GM10266 (cell line): Measurements from ENCODE around the gene TAF3.

Source experiments
- DNase-seq: peaks from one replicate; pipeline ENCODE4 v3.0.0; 2012; ENCODE audit errors: extremely low spot score
- CTCF ChIP-seq: IDR thresholded peaks from 2 replicates; pipeline ENCODE4 v1.5.1; 2012; ENCODE audit warnings: mild to moderate bottlenecking, low read depth; ENCODE audit not compliant: control insufficient read depth, insufficient read depth; ENCODE audit errors: missing control alignments

Gene TAF3

GRCh38 chr10:7787857-7788638 lies 30.3 kb upstream of the TAF3 start, which contains the start of the genes ATP5F1C and KIN:
TSS of gene ATP5F1C (plus strand) at chr10:7788177. CDS start at chr10:7788208, 31 bp downstream.
TSS of gene KIN (minus strand) at chr10:7787993. CDS start at chr10:7787933, 60 bp downstream.
- TF ChIP-seq CTCF = no peak
- peak; percentile 96 for DNase-seq

GRCh38 chr10:7788639-7789286 lies 29.5 kb upstream of the TAF3 start:
- TF ChIP-seq CTCF = no peak
- DNase-seq = peak; percentile 19

GRCh38 chr10:7789390-7789789 lies 28.9 kb upstream of the TAF3 start:
- no peak for TF ChIP-seq CTCF
- DNase-seq = no peak

GRCh38 chr10:7792541-7792940 lies 25.8 kb upstream of the TAF3 start:
- TF ChIP-seq CTCF = no peak

GRCh38 chr10:7794251-7795026 lies 23.9 kb upstream of the TAF3 start:
- DNase-seq = no peak

More at GRCh38 chr10:7792541-7792940, 25.8 kb upstream of the TAF3 start:
- no peak for DNase-seq

GRCh38 chr10:7795605-7796004 lies 22.7 kb upstream of the TAF3 start:
- DNase-seq = no peak

More at GRCh38 chr10:7794251-7795026, 23.9 kb upstream of the TAF3 start:
- TF ChIP-seq CTCF = no peak

More at GRCh38 chr10:7795605-7796004, 22.7 kb upstream of the TAF3 start:
- no peak for TF ChIP-seq CTCF
